Hindlimb muscle (tissue), 1 donor: Measurements from ENCODE around the gene CENPS. TPM values are rescaled to one million over a fixed set of nuclear protein-coding genes. Genes with fewer than 3 reads are reported as not detected.
"Not testable (repeated sequence)": the region's sequence is repeated elsewhere in the genome, so short reads cannot be mapped to it uniquely, and the experiment has no call there.

Experiments
- DNase-seq: peaks from one replicate; pipeline ENCODE4 v3.0.0-alpha.2; 2013
- polyA plus RNA-seq: library from polyadenylated mRNA; unstranded; fragments of 120-200 nt; gene quantifications from one replicate; pipeline ENCODE4 v1.2.1, GENCODE V29; 2013; ENCODE audit not compliant: insufficient read length

The CENPS gene
- 7.9 TPM for polyA plus RNA-seq

DNA sequence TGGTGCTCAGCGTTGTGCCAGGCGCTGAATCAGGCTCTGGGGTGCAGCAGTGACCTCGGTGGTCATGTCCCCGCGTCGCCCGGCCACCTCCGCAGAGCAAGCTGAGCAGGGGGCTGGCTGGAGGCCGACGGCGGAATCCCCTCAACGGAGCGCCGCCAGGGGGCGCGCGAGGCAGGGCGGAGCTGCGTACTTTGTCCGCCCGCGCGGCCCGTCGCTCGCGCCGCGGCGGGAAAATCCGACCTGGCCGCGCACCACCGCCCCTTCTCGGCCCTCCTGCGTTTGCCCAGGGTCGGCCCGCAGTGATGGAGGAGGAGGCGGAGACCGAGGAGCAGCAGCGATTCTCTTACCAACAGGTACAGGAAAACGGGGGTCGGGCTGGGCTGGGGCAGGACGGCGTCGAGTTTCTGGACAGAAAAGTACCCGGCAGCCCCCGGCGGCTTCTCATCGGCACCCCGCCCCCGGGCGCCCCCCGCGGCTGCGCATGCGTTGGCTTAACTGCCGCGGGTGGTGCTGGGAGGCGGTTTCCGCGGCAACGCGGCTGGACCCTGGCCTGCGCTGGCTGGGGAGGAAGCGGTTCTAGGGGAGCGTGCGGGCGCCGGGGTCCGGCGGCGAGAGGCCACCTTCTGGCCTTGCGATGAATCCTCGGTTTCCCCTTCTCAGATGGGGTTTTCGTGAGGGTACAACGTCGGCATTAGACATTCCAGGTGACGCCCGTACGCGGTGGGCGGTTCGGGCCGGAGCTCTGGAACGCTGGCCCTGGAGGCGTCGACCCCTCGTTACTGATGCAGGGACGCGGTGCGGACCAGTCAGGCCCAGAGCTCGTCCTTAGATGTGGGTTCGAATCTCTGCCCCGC, at the start of gene CENPS:
CENPS (plus strand) TSS at position 218 of the 854 bp plus-strand sequence; CDS start at position 303, 85 bp downstream.
- peak; percentile 95 for DNase-seq

DNA sequence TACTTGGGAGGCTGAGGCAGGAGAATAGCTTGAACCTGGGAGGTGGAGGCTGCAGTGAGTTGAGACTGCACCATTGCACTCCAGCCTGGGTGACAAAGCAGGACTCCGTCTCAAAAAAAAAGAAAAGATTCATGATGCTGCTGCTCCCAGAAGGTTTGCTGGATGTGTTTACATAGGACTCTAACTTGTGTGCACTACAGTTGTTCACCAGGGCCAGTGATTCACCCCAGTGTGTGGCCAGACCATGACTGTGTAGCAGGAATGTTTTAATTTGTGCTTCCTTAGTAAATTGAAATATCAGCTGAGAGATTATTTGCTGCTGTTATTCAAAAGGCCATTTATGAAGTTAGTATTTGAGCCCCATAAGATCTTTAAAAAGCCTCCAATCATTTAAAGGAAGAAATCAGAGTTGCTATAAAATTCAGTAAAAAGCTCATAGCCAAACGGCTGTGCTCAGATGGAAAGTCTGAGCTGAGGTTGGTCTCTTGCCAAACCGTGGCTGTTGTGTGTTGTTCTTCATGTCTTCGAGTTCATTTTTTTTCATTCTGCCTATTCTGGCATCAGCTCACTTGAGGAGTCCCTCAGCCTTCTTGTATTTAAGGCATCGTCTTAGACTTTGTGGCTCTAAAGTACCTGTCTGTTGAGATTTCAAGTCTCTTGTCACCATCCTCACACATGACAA, 49.5 kb upstream of the CENPS start:
- DNase-seq: peak; percentile 78

- DNase-seq: no peak
Observed at GRCh38 chr1:10383630-10384029, 46.6 kb upstream of the CENPS start.

- DNase-seq: no peak
Observed at GRCh38 chr1:10384219-10384618, 46.0 kb upstream of the CENPS start.

DNA sequence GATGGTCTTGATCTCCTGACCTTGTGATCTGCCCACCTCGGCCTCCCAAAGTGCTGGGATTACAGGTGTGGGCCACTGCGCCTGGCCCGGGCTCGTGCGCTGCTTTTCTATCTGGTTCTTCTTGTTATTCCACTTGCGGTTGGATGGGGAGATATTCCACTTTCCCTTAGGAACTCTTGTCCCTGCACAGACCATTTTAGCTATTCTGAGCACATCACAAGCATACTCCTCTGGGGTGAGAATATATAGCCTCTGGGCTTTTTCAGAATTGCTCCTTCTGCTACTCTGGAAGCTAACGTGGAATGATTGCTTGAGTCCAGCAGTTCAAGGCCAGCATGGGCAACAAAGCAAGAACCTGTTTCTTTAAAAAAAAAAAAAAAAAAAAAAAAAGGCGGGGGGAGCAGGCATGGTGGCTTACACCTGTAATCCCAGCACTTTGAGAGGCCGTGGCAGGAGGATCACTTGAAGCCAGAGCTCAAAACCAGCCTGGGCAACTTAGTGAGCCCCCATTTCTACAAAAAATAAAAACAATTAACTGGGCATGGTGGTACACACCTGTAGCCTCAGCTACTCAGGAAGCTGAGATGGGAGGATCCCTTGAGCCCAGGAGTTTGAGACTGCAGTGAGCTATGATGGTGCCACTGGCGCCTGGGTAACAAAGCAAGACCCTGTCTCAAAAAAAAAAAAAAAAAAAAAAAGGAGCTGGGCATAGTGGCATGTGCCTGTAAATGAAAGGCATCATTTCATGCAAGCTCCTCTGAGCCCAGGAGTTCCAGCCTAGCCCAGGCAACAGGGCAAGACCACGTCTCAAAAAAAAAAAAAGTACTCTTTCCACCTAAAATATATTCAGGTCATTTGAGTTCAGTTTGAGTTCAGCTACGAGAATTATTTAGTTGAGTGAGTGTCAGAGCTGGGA, 43.2 kb upstream of the CENPS start:
- no peak for DNase-seq

- DNase-seq: peak; percentile 88
Observed at GRCh38 chr1:10387677-10388386, 42.4 kb upstream of the CENPS start.

- DNase-seq: no peak
Observed at GRCh38 chr1:10388387-10388715, 41.9 kb upstream of the CENPS start.

DNA sequence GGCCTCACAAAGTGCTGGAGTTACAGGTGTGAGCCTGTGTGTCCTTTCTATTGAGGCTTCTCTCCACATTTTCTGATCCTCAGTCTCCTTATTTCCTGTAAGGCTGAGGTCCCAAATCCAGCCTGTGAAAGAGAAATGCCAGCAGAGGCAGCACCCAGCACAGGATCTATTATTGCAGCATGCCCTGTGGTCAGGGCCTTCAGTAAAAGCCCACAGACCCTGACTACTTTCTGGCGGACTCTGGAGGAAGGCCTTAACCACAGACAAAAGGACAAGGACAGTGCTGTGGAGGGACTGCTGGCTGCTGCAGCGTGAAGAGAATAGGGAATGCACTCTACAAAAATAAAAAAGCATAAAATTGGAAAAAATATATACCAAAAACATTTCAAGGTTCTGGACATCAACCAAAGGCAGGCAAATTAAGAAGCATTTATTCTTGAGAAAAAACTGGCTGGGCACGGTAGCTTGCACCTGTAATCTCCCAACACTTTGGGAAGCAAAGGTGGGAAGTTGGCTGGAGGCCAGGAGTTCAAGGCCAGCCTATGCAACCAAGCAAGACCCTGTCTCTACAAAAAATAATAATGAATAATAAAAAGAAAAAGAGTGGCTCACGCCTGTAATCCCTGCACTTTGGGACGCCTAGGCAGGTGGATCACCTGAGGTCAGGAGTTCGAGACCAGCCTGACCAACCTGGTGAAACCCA, 40.8 kb upstream of the CENPS start:
- no peak for DNase-seq

DNA sequence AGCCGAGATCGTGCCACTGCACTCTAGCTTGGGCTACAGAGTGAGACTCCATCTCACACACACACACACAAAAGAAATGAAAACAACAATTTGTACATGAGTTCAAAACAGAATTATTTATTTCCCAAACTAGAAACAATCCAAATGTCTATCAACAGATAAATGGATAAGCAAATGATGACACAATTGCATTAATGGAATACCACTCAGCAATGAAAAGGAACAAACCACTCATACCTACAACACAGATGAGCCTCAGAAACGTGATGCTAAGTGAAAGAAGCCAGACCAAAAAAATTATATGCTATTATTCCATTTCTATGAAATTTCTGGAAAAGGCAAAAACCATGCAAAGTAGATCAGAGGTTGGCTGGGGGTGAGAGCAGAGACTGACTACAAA, 33.4 kb upstream of the CENPS start:
- no peak for DNase-seq

DNA sequence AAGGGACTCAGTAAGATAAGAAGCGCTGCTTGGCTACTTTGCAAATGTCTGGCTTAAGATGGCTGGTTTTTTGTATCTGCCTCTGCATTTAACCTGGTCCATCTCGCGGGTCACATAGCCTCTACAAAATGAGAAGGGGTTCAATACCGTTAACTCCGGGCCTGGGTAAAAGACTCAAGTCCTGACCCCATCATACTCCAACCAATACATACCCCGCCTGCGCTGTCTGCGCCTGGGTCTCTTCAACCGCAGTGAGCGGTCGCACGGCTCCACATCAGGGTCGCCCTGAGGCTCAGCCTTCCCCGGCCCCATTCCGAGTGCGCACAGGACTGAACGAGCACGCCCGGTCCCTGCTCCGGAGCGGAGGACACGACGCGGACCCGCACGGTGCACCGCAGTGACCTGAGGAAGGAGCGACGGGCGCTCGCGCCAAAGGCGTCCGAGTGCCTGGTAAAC, 31.9 kb upstream of the CENPS start:
- DNase-seq: no peak

DNA sequence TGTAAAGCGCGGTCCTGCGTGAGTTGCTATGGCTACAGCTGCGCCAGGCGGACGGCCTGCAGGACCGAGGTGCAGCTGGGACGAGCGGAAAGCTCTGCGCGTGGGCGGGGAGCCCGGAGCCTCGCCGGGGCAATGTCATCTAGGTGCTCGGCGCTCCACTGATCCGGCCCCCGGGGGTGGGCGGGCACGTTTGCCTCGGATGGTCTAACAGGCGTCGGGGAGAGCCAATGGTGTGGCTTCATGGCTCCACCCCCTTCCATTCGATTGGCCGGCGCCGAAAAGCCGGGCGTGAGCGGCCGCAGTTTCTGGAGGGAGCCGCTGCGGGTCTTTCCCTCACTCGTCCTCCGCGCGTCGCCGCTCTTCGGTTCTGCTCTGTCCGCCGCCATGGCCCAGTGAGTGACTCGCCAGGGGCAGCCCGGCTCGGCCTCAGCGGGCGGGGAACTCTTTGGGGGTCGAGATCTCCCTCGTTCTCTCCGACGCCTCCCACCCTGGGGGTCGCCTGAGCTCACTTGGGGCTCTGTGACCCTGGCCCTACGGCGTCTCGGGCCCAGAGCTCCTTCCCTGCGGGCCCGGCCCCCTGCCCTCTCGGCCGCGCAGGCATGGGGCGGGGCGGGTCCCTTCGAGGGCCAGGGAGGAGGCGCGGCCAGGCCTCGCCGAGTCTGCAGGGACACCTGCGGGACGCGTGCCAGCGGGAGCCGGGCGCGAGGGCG, 31.3 kb upstream of the CENPS start, which contains the start of gene PGD:
PGD (plus strand) TSS at position 331 of the 710 bp plus-strand sequence; CDS start at position 385, 54 bp downstream.
- DNase-seq: peak; percentile 98

GRCh38 chr1:10399444-10399941, 30.7 kb upstream of the CENPS start:
- DNase-seq: no peak

- DNase-seq: no peak
Observed at GRCh38 chr1:10400013-10400412, 30.2 kb upstream of the CENPS start.

DNA sequence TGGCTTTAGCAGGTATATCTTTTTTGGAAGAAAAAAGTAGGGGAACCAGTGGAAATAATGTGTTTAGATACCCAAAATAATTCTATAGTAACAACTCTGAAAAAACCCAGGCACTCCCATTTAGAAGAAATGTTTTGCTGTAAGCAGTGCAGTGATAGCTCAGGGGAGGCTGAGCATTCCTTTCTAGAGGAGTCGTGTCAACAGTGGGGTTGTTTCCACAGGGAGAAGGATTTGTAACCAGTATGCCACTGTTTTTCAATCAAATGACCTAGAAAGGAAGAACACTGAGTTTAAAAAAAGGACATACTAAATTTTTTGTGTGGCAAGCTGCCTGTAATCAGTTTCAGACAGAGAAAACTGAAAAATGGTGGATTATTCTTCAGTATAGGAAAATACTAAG, 29.0 kb upstream of the CENPS start:
- no peak for DNase-seq

DNA sequence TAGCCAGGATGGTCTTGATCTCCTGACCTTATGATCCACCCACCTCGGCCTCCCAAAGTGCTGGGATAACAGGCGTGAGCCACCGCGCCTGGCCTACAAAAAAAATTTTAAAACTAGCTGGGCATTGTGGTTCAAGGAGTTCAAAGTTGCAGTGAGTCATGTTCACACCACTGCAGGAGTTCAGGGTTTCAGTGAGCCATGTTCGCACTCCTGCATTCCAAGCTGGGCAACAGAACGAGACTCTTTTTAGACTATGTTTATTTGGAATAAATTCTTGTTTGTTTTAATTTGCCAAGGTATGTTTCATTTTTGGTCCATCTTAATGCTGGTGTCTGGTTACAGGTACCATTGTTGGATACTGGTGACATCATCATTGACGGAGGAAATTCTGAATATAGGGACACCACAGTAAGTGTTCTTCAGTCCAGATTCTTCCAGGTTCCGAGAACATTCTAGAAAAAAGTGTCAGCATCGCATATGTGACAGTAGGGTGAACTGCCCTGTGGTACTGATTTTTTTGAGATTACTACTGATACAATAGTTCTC, 27.4 kb upstream of the CENPS start:
- no peak for DNase-seq

DNA sequence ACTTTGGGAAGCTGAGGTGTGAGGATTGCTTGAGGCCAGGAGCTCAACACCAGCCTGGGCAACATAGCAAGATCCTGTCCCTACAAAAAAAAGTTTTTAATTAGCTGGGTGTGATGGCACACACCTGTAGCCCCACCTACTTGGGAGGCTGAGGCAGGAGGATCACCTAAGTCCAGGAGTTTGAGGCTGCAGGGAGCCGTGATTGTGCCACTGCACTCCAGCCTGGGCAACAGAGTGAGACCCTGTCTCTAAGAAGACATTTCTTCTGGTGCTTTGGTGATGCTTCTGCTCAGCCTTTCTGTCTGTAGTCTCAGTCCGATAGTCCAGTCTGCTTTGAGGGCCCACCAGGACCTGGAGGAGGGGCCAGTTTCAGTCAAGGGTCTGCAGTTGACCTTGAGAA, 23.0 kb upstream of the CENPS start:
- DNase-seq: no peak

DNA sequence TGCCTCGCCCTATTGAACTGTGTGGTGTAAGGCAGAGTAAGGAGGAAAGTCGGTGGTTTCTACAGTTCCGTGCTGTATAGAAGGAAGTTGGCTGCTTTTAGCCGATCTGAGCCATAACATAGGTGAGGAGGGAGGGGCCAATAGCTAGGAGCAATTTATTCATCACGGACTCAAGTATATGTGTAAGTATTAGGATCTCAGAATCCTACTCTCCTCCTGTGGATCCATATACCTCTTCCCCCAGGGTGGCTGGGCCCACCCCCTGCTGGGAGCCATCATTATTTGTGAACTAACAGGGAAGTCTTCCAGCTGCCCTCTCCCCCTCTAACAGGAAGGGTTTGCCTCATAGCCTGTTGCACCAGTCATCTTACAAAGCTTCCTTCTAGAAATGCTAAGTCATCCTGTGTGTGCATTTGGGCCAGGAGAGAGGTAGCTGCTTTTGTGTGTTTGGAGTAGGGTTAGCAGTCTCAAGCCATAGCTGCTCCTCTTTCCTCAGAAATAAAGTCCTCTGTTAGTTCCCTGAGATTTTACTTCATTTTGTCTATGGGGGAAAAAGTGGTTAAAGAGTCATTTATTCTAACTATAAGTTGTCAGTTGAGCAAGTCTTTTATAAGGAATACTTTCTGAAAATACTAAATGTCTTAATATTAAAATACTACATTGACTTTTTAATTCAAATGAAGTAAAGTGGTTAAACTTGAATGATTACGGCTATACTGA, 14.9 kb upstream of the CENPS start:
- DNase-seq: no peak

- DNase-seq: not testable (repeated sequence)
Observed at GRCh38 chr1:10415967-10416366, 14.3 kb upstream of the CENPS start.

GRCh38 chr1:10418741-10419140, 11.5 kb upstream of the CENPS start:
- DNase-seq: not testable (repeated sequence)
